ENCODE data around the gene NDUFA12. TPM values are rescaled to one million over a fixed set of nuclear protein-coding genes. Genes with fewer than 3 reads are reported as not detected.
A peak's percentile ranks its signal among the peaks of the same experiment; 100 is the strongest.

The NDUFA12 gene
- total and polyA plus RNA-seq, 2 of the 13 experiments (the other 11 are each of a cell fraction or from before 2014, with no cell fraction given): 101 to 173 TPM

DNA sequence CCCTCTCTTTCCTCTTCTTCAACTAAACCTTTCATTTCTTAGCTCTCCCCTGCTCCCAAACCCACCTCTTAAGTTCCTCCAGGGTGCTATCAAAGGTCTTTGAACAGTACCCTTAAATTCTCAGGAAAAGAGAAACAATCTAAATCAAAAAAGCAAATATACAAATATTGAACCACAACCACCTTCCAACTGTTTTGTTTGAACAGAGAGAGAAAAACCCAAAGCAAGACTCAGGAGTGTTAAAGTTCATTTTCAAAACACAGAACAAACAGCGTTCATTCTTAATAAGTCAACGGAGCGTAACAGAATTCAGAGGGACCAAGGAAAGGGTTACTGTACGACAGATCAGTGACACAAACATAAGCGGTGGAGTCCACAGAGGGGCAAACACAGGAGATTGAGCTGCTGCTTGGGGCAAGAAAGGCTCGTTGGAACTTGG lies 73.3 kb downstream of the NDUFA12 start (continued):
- TF ChIP-seq PATZ1 (CRISPR knock-in tag; IDR thresholded peaks at IDR 0.05) (0 out of 2 replicates have a peak, but pooled peaks have one; percentile 38), SP5 (CRISPR knock-in tag; IDR thresholded peaks at IDR 0.05; ENCODE audit: borderline replicate concordance, low read depth) (peak; percentile 48), ISX (CRISPR knock-in tag; conservative IDR thresholded peaks at IDR 0.05) (no peak), NAIF1 (CRISPR knock-in tag; IDR thresholded peaks at IDR 0.05; ENCODE audit: borderline replicate concordance) (0 out of 2 replicates have a peak, but pooled peaks have one; percentile 55), FOXJ3 (CRISPR knock-in tag; IDR thresholded peaks at IDR 0.05; ENCODE audit: borderline replicate concordance) (peak; percentile 90; the same call in 1 of the 2 replicates), FOXA1 (IDR thresholded peaks at IDR 0.05) (peak; percentile 84), FOXA1 (CRISPR knock-in tag; IDR thresholded peaks at IDR 0.05) (peak; percentile 73), MTF2 (CRISPR knock-in tag; IDR thresholded peaks at IDR 0.05; ENCODE audit: borderline replicate concordance) (no peak), ARNTL (CRISPR knock-in tag; IDR thresholded peaks at IDR 0.05) (no peak), PITX1 (CRISPR knock-in tag; IDR thresholded peaks at IDR 0.05) (peak; percentile 85), SMAD3 (CRISPR knock-in tag; IDR thresholded peaks at IDR 0.05) (peak; percentile 67; the same call in 1 of the 2 replicates), ZNF510 (CRISPR knock-in tag; IDR thresholded peaks at IDR 0.05; ENCODE audit: low read depth) (no peak), KDM1A (CRISPR knock-in tag; IDR thresholded peaks at IDR 0.05) (no peak), PHF5A (CRISPR knock-in tag; IDR thresholded peaks at IDR 0.05; ENCODE audit: low read depth, unreplicated experiment) (peak; percentile 91), TBX2 (CRISPR knock-in tag; IDR thresholded peaks at IDR 0.05; ENCODE audit: borderline replicate concordance) (peak; percentile 92), KLF16 (CRISPR knock-in tag; IDR thresholded peaks at IDR 0.05) (peak in 1 of 2 experiments; percentile 53; a peak in 1 of 4 replicates), SALL2 (CRISPR knock-in tag; IDR thresholded peaks at IDR 0.05) (no peak), GMEB1 (CRISPR knock-in tag; IDR thresholded peaks at IDR 0.05; ENCODE audit: borderline replicate concordance) (peak; percentile 38; the same call in 1 of the 2 replicates), BCL6 (CRISPR knock-in tag; IDR thresholded peaks at IDR 0.05) (peak; percentile 84), MEIS1 (CRISPR knock-in tag; IDR thresholded peaks at IDR 0.05; ENCODE audit: borderline replicate concordance) (no peak), ZNF30 (CRISPR knock-in tag; IDR thresholded peaks at IDR 0.05) (no peak), POLR2AphosphoS2 (IDR thresholded peaks at IDR 0.05; ENCODE audit: low read depth, low read length) (no peak), SKI (IDR thresholded peaks at IDR 0.05; ENCODE audit: partially characterized antibody) (peak; percentile 26)
- TF ChIP-seq, protein P1, sequence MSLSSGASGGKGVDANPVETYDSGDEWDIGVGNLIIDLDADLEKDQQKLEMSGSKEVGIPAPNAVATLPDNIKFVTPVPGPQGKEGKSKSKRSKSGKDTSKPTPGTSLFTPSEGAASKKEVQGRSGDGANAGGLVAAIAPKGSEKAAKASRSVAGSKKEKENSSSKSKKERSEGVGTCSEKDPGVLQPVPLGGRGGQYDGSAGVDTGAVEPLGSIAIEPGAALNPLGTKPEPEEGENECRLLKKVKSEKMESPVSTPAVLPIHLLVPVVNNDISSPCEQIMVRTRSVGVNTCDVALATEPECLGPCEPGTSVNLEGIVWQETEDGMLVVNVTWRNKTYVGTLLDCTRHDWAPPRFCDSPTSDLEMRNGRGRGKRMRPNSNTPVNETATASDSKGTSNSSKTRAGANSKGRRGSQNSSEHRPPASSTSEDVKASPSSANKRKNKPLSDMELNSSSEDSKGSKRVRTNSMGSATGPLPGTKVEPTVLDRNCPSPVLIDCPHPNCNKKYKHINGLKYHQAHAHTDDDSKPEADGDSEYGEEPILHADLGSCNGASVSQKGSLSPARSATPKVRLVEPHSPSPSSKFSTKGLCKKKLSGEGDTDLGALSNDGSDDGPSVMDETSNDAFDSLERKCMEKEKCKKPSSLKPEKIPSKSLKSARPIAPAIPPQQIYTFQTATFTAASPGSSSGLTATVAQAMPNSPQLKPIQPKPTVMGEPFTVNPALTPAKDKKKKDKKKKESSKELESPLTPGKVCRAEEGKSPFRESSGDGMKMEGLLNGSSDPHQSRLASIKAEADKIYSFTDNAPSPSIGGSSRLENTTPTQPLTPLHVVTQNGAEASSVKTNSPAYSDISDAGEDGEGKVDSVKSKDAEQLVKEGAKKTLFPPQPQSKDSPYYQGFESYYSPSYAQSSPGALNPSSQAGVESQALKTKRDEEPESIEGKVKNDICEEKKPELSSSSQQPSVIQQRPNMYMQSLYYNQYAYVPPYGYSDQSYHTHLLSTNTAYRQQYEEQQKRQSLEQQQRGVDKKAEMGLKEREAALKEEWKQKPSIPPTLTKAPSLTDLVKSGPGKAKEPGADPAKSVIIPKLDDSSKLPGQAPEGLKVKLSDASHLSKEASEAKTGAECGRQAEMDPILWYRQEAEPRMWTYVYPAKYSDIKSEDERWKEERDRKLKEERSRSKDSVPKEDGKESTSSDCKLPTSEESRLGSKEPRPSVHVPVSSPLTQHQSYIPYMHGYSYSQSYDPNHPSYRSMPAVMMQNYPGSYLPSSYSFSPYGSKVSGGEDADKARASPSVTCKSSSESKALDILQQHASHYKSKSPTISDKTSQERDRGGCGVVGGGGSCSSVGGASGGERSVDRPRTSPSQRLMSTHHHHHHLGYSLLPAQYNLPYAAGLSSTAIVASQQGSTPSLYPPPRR (CRISPR knock-in tag; IDR thresholded peaks at IDR 0.05; ENCODE audit: borderline replicate concordance): peak; percentile 98
